Measurements from ENCODE around the gene INTS1.

GRCh38 chr7:1455241-1455939 is 48.8 kb downstream of the INTS1 start:
- TF ChIP-seq EZH2 (IDR thresholded peaks at IDR 0.05; ENCODE audit: borderline replicate concordance, low read length): no peak
- TF ChIP-seq CTCF (conservative IDR thresholded peaks at IDR 0.05 in 1 of 2, IDR thresholded peaks at IDR 0.05 in 1 of 2; ENCODE audit: extremely low read depth in 1 of 2, insufficient read depth in 1 of 2, low read depth in 1 of 2, low read length in 2 of 2): no peak
